Duodenal mucosa (tissue), 2 donors: ENCODE results near the gene PPIL6.

Experiments used
- H3K27ac ChIP-seq: one replicate; pipeline ENCODE4 v1.7.0; 2013; ENCODE audit warnings: low read depth, low read length
- H3K27me3 ChIP-seq, 2 donors: one replicate each; pipeline ENCODE4 v1.7.0; 2013; ENCODE audit warnings: low read length in 2 of 2, control low read depth in 1 of 2; ENCODE audit not compliant: insufficient read depth in 2 of 2, control insufficient read depth in 1 of 2
- H3K36me3 ChIP-seq, 2 donors: one replicate each; pipeline ENCODE4 v1.7.0; 2013; ENCODE audit warnings: low read length in 2 of 2, control low read depth in 1 of 2; ENCODE audit not compliant: insufficient read depth in 2 of 2, control insufficient read depth in 1 of 2
- H3K4me1 ChIP-seq, 2 donors: one replicate each; pipeline ENCODE4 v1.7.0; 2013; ENCODE audit warnings: low read length in 2 of 2, control low read depth in 1 of 2; ENCODE audit not compliant: insufficient read depth in 2 of 2, control insufficient read depth in 1 of 2
- H3K4me3 ChIP-seq, 2 donors: one replicate each; pipeline ENCODE4 v1.7.0; 2013; ENCODE audit warnings: low read length in 2 of 2, low read depth in 1 of 2
- H3K9ac ChIP-seq, 2 donors: one replicate each; pipeline ENCODE4 v1.7.0; 2013; ENCODE audit warnings: low read length in 2 of 2, low read depth in 1 of 2
- H3K9me3 ChIP-seq, 2 donors: one replicate each; pipeline ENCODE4 v1.7.0; 2013; ENCODE audit warnings: low read length in 2 of 2, control low read depth in 1 of 2; ENCODE audit not compliant: control insufficient read depth in 1 of 2

Gene PPIL6

DNA sequence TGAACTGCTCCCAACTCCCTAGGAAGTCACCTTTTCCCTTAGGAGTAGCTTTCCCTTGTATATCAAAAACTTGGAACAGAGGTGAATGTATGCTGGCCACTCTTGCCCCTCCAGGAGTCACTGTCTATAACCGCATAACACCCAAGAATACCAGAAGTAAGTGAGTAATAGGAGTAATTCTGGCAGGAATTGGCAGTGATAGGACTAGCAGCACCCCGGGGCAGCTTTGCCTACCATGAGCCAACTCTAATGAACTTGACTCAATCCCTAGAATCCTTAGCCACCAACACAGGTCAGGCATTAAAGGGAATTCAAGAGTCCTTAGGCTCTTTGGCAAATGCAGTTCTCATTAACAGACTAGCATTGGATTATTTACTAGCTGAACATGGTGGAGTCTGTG, 29.4 kb downstream of the PPIL6 start:
- H3K27ac ChIP-seq: no peak overlapping the region
- no peak overlapping the region for H3K9ac ChIP-seq
- H3K4me1 ChIP-seq: no peaks in the 10 kb centered on the region
- H3K36me3 ChIP-seq: no peaks in the 10 kb centered on the region
- no peaks in the 10 kb centered on the region for H3K9me3 ChIP-seq
- H3K4me3 ChIP-seq: no peak overlapping the region
- no peaks in the 10 kb centered on the region for H3K27me3 ChIP-seq

DNA sequence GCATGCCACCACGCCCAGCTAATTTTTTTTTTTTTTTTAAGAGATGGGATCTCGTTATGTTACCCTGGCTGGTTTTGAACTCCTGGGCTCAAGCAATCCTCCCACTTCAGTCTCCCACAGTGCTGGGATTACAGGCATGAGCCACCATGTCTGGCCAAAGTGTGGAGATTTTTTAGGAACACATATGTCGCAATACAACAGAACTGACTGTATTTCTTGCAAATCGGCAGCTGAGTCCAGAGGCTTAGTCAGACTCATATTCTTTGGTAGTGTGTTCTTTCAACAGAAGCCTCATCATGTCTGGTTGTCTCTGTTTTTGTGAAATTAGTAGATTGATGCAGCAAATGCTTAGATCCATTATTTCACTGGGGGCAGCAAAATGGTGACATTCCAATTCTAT, 34.2 kb downstream of the PPIL6 start:
- Histone ChIP-seq H3K27ac (no peak overlapping the region), H3K36me3 (no peaks in the 10 kb centered on the region), H3K9ac (no peak overlapping the region), H3K9me3 (no peaks in the 10 kb centered on the region), H3K4me1 (no peaks in the 10 kb centered on the region), H3K4me3 (no peak overlapping the region), H3K27me3 (no peaks in the 10 kb centered on the region)

DNA sequence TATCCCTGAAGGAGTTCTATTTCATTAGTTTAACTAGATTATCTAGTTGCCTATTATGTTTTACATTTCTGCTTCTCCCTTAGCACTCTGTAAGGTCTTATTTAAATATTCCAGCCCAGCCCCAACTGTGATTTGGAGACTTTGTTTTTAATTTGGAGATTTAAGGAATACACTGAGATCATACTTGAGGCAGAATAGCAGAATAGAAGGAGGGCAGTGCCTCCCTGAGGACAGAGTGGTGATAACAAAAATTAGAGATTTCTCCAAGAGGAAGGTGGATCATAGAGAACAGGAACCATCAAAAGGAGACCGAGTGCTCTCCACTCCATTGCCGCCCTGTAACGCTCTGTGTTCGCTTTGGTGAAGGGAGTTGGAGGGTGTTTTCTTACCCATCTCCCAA, 43.4 kb downstream of the PPIL6 start:
- Histone ChIP-seq H3K9ac (no peak overlapping the region), H3K36me3 (no peaks in the 10 kb centered on the region), H3K9me3 (no peaks in the 10 kb centered on the region), H3K27me3 (no peaks in the 10 kb centered on the region), H3K4me3 (no peak overlapping the region), H3K4me1 (no peaks in the 10 kb centered on the region), H3K27ac (no peak overlapping the region)

DNA sequence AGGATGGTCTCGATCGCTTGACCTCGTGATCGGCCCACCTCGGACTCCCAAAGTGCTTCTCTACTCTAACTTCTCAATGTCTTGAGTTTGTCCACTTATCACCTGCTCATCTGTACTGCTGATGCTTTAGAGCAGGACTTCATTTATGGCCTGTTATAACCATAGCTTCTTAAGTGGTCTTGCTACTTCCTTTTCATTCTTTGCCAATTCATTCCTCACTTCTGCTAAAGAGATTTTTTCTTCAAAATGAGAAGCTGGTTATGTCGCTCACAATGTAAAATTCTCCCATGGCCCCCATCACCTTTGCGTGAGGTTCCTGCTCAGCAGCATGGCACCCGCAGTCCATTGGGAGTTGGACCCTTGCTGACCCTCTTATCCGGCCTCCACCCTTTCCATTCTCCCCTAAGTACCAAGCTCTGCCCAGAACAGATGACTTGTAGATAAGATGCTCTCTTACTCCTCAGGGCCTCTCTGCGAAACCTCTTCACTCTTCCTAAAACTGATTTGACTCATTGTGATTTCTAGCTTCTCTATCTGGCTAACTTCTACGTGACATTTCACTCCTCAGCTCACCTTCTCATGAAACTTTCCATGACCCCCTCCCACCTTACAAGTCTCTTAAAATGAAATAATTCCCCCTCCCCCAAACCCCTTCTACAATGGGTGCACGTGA, 44.2 kb downstream of the PPIL6 start:
- Histone ChIP-seq H3K4me1 (peaks cover 0 to 5% of the 10 kb centered on the region in 2 donors), H3K27me3 (no peaks in the 10 kb centered on the region), H3K9me3 (no peaks in the 10 kb centered on the region), H3K9ac (no peak overlapping the region), H3K27ac (no peak overlapping the region), H3K4me3 (no peak overlapping the region), H3K36me3 (no peaks in the 10 kb centered on the region)

DNA sequence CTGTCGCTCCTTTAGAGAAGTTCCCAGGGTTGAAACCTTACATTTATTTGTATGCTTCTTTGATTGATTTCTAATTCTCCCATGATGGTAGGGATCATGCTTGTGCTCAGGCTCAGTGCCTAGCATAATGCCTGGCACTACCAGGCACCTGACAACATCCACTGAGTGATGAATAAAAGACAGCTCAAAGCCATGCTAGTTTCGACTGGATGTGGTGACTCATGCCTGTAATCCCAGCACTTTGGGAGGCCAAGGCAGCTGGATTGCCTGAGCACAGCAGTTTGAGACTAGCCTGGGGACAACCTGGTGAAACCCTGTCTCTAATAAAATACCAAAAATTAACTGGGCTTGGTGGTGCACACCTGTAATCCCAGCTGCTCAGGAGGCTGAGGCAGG, 46.5 kb downstream of the PPIL6 start:
- H3K36me3 ChIP-seq: no peaks in the 10 kb centered on the region
- no peaks in the 10 kb centered on the region for H3K27me3 ChIP-seq
- no peak overlapping the region for H3K9ac ChIP-seq
- no peak overlapping the region for H3K4me3 ChIP-seq
- no peak overlapping the region for H3K27ac ChIP-seq
- H3K9me3 ChIP-seq: no peaks in the 10 kb centered on the region
- H3K4me1 ChIP-seq: peaks cover 0 to 5% of the 10 kb centered on the region in 2 donors

DNA sequence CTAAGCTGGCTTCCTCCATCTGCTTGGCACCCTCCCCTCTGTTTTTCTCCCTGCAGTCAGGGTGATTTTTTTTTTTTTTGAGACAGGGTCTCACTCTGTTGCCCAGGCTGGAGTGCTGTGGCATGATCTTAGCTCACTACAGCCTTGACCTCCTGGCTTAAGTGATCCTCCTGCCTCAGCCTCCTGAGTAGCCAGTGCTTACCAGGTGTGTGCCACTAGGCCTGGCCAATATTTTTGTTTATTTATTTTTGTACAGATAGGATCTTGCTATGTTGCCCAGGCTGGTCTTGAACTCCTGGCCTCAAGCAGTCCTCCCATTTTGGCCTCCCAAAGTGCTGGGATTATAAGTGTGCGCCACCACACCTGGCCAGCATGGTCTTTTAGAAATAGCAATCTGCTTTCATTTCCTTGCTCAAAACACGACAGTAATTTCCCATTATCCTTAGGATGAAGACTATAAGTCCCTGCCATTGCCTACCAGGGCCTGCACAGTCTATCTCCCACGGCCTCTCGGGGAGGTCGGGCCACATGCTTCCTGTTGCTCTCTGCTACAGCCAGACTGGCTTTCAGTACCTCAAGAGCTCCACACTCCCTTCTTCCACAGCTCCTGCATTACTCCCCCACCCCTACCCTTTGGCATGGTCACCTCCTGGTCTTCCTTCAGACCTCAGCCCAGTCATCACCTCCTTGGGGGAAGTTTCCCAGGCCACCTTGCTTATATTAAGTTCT, 47.1 kb downstream of the PPIL6 start:
- peaks cover 0 to 5% of the 10 kb centered on the region in 2 donors for H3K4me1 ChIP-seq
- H3K4me3 ChIP-seq: no peak overlapping the region
- H3K9me3 ChIP-seq: no peaks in the 10 kb centered on the region
- no peak overlapping the region for H3K9ac ChIP-seq
- H3K36me3 ChIP-seq: no peaks in the 10 kb centered on the region
- no peak overlapping the region for H3K27ac ChIP-seq
- H3K27me3 ChIP-seq: no peaks in the 10 kb centered on the region

DNA sequence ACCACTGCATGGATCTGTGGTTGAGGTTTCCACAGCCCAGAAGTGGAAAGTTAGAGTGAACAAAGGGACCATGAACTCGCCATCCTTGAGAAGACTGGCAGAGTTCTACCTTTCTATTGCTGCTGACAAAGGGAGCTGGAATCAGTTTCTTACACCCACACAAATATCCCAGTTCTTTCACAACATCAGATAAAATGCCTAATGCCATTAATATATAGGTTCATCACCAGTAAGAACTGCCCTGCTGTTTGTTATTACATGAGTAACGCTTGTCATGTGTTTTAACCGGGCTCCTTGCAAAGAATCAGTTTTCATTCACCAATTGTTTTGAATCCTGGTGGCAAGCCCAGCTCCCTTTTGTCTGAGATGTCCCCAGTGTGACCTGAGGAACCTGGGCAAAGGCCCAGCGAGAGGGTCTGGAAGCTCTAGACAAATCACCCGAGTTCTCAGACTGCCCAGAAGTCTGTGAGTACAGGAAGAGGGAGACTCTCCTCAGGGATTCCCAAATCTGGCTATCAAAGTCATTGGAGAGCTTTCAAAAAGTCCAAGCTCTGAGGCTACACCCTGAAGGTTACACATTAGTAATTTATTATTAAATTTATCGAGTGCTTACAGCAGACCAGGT, 50.7 kb downstream of the PPIL6 start:
- Histone ChIP-seq H3K9ac (no peak overlapping the region), H3K27ac (no peak overlapping the region), H3K4me3 (no peak overlapping the region)

DNA sequence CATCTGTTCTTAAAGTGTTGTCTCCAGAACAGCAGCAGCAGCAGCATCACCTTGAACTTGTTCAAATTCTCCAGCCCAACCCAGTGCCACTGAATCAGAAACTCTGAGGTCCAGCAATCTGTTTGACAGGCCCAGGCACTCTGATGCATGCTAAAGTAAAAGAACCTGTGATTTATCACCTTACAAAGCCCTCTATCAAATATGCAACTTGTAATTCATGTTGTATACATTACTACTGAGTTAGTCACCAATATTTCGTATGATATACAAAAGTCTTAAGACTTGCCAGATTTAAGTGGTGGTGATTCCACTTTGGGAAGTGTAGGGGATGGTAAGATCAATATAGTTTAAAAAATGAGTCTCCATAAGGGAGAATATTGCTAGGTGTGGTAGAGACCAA, 52.2 kb downstream of the PPIL6 start:
- no peak overlapping the region for H3K4me3 ChIP-seq
- H3K9me3 ChIP-seq: no peaks in the 10 kb centered on the region
- peaks cover 15 to 22% of the 10 kb centered on the region in 2 donors for H3K4me1 ChIP-seq
- no peaks in the 10 kb centered on the region for H3K36me3 ChIP-seq
- no peak overlapping the region for H3K9ac ChIP-seq
- no peak overlapping the region for H3K27ac ChIP-seq
- no peaks in the 10 kb centered on the region for H3K27me3 ChIP-seq

More for the DNA sequence above, 50.7 kb downstream of the PPIL6 start:
- Histone ChIP-seq H3K4me1 (peaks cover 2 to 12% of the 10 kb centered on the region in 2 donors), H3K9me3 (no peaks in the 10 kb centered on the region), H3K36me3 (no peaks in the 10 kb centered on the region), H3K27me3 (no peaks in the 10 kb centered on the region)

DNA sequence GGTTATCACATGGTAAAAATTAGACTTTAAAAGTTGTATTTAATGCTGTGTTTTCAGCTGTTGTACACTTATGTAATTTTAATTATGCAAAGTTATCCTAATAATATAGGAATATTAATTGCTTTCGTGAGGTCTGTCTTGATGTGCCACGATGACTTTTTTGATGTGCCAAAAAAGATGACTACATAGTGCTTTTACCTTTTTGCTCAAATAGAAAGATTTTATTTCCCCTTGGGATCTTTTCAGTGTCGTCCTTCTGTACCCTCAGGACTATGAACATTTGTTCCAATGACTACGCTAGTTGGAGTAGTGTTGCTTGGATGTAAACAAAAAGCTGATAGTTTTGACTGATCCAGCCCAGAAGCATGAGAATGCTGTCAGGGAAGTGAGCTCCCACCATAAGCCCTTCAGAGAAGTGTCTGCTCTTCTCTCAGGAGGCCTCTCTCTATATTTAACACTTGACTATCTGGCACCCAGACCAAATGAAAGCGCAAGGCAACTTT, 56.9 kb downstream of the PPIL6 start:
- peak overlapping the region; percentile 96 to 99 for H3K4me3 ChIP-seq
- H3K27ac ChIP-seq: no peak overlapping the region
- no peaks in the 10 kb centered on the region for H3K9me3 ChIP-seq

More for the DNA sequence above, 56.9 kb downstream of the PPIL6 start:
- H3K36me3 ChIP-seq: peaks cover 0 to 6% of the 10 kb centered on the region in 2 donors
- peaks cover 30 to 31% of the 10 kb centered on the region in 2 donors for H3K4me1 ChIP-seq
- no peaks in the 10 kb centered on the region for H3K27me3 ChIP-seq
- peak overlapping the region; percentile 53 to 95 for H3K9ac ChIP-seq
